ENCODE measurements around the gene PTGDS.

PTGDS gene

DNA sequence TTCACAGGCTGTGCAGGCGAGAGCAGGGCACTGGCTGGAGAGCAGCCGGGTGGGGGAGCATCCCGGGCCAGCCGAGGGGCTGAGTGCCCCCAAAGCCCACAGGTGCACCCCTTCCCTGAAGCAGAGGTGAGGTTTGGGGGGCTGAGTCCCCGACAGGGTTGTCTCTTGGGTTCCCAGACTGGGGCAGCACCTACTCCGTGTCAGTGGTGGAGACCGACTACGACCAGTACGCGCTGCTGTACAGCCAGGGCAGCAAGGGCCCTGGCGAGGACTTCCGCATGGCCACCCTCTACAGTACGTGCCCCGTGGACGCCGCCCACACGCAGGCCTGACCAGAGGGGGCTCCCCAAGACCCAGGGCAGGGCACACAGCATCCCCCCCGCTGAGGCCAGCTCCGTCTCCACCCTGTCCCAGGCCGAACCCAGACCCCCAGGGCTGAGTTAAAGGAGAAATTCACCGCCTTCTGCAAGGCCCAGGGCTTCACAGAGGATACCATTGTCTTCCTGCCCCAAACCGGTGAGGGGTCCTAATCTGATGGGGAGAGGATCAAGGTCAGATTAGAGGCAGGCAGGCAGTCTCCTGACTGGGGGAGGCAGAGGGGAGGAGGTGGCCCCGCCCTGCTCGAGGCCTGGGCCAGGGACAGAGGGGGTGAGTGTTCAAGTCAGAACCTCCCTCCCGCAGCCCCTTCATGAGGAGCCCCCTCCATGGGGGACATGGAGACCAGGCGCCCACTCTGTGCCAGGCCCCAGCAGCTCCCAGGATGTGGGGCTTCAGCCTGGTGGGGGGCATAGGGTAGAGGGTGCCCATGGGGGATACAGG, 2.7 kb downstream of the PTGDS start:
- no peak overlapping the region for H3K4me3 Mint-ChIP-seq
- peaks cover 0 to 4% of the 10 kb centered on the region in 2 donors for H3K36me3 Mint-ChIP-seq
- ATAC-seq (replicated peaks) (no peak), DNase-seq (no peak)
- H3K27ac Mint-ChIP-seq = peak overlapping the region; percentile 5
- H3K27me3 Mint-ChIP-seq = peaks cover 43 to 86% of the 10 kb centered on the region in 2 donors
- H3K9me3 Mint-ChIP-seq = no peaks in the 10 kb centered on the region
- peaks cover 0 to 7% of the 10 kb centered on the region in 2 donors for H3K4me1 Mint-ChIP-seq

DNA sequence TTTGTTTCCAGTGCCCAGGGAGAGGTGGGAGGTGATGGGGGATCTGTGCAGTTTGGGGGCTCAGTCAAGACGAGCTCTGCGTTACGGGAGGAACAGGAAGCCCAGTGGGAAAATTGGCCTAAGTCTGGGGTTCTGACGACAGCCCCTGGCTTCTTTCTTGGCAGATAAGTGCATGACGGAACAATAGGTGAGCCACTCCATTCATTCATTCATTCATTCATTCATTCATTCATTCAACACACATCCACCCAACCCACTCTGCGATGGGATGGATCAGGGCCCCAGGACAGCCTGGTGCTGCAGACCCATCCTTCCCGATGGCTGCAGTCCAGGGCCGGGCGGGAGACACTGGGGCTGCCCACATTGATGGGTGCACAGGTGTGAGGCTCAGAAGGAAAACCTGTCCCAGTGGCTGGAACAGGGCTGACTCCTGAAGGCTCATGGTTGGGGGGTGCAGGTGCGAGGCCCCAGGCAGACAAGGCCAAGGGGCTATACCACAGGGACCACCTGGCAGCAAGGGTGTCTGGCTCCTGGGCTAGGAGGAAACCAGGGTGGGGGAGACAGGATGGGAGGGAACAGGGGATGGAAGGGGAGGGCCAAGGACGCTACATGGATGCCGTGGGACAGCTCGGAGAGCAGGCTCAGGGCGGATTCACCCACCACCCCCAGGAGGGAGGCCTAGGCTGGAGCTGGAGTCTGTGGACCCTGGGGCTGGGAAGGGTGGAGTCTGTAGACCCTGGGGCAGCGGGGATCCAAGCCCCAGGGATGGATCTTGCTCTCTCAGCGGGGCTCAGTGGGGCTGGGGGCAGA, 3.6 kb downstream of the PTGDS start:
- peaks cover 0 to 7% of the 10 kb centered on the region in 2 donors for H3K4me1 Mint-ChIP-seq
- H3K4me3 Mint-ChIP-seq = no peak overlapping the region
- H3K27me3 Mint-ChIP-seq = peaks cover 41 to 82% of the 10 kb centered on the region in 2 donors
- ATAC-seq (replicated peaks) (no peak), DNase-seq (no peak)
- H3K9me3 Mint-ChIP-seq = no peaks in the 10 kb centered on the region
- H3K27ac Mint-ChIP-seq = no peak overlapping the region
- H3K36me3 Mint-ChIP-seq = peaks cover 0 to 4% of the 10 kb centered on the region in 2 donors

DNA sequence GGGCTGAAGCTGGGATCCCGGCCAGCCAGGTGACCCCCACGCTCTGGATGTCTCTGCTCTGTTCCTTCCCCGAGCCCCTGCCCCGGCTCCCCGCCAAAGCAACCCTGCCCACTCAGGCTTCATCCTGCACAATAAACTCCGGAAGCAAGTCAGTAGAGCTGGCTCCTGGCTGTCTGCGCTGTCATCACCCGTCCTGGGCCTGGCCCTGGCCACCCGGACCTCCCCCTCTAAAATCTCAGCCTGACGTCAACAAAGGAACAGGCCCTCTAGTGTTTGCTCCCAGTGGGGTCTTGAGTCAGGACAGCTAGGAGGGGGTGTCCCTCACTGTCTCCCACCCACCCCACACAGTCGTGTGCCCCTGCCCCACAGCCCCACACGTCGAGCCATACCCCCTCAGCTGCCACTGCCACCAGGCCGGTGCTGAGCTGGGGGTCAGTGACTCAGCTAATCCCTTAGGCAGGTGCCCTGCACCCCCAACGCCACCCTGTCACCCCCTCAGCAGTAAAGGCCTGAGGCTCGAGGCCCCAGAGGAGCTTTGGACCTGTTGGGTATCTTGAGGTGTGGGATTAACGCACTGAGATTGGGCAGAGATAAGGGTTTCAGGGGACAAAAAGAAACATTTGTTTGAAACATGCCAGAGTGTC, 4.4 kb downstream of the PTGDS start:
- peaks cover 38 to 80% of the 10 kb centered on the region in 2 donors for H3K27me3 Mint-ChIP-seq
- no peak overlapping the region for H3K27ac Mint-ChIP-seq
- ATAC-seq (replicated peaks) = no peak

DNA sequence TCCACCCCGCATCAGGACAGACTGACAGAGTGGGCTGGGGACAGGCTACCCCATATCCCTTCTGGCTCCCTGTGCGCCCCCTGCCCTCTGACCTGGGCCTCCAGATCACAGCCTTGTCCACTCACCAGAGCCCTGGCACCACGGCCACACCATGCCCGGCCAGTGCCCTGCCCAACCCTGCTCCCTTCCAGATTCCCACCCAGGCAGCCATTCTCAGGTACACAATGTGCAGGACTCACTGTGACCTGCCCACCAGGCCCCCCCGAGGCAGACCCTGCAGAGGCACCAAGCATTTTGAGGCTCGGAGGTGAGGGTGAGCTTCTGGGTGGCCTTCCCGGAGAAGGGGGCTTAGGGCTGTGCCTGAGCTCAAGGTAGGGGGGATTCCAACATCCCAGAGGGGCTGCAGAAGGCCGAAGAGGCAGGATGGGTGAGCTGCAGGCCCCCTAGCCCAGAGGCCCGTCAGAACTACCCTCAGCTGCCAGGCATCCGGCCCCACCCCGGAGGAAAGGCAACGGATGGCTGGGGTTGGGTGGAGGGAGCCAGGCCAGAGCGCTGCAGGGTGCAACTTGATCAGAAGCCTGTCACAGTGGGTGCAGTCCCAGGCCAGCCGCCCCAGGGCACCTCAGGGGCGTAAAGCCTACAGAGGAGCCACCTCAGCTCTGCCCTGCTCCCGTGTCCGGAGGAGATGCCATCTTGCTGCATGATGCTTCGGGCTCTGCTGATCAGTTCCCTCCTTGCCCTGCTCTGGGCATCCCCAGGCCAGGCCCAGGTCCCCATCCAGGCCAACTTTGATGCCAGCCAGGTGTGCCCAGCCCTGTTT, 5.1 kb downstream of the PTGDS start, which contains the start of gene LCNL1:
TSS of gene LCNL1 (plus strand) at position 762 of the 820 bp plus-strand sequence. CDS start 594 bp downstream, outside the sequence.
- DNase-seq (no peak), ATAC-seq (replicated peaks) (no peak)
- Mint-ChIP-seq H3K36me3 (peaks cover 0 to 4% of the 10 kb centered on the region in 2 donors), H3K4me1 (peaks cover 0 to 4% of the 10 kb centered on the region in 2 donors), H3K27me3 (peaks cover 37 to 80% of the 10 kb centered on the region in 2 donors), H3K27ac (no peak within 1 kb of the TSS), H3K4me3 (no peak within 1 kb of the TSS), H3K9me3 (no peaks in the 10 kb centered on the region)

More for the DNA sequence above, 4.4 kb downstream of the PTGDS start:
- Mint-ChIP-seq H3K36me3 (peaks cover 0 to 4% of the 10 kb centered on the region in 2 donors), H3K9me3 (no peaks in the 10 kb centered on the region), H3K4me3 (no peak overlapping the region), H3K4me1 (peaks cover 0 to 5% of the 10 kb centered on the region in 2 donors)
- DNase-seq = no peak

DNA sequence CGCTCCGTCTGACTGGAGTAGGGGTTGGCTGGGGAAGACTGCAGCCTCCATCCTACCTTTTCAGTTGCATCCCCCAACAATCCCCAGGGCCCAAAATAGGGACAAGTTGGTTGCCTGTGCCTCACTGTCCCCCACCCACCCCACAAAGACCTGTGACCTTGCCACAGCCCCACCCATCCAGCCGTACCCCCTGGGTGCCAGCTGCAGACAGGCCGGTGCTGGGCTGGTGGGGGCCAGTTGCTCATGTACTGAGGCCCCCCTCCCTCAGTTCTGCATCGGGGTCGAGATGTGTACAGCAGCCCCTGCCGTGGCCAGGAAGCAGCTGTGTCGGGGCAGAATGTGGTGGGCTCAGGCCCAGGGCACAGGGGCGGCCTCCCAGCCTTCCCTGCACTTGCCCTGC, 5.9 kb downstream of the PTGDS start:
- DNase-seq = no peak
- H3K4me1 Mint-ChIP-seq = peaks cover 0 to 4% of the 10 kb centered on the region in 2 donors
- H3K27me3 Mint-ChIP-seq = peaks cover 41 to 81% of the 10 kb centered on the region in 2 donors
- ATAC-seq (replicated peaks) = no peak
- peaks cover 0 to 4% of the 10 kb centered on the region in 2 donors for H3K36me3 Mint-ChIP-seq
- H3K9me3 Mint-ChIP-seq = no peaks in the 10 kb centered on the region
- no peak overlapping the region for H3K4me3 Mint-ChIP-seq
- H3K27ac Mint-ChIP-seq = no peak overlapping the region

DNA sequence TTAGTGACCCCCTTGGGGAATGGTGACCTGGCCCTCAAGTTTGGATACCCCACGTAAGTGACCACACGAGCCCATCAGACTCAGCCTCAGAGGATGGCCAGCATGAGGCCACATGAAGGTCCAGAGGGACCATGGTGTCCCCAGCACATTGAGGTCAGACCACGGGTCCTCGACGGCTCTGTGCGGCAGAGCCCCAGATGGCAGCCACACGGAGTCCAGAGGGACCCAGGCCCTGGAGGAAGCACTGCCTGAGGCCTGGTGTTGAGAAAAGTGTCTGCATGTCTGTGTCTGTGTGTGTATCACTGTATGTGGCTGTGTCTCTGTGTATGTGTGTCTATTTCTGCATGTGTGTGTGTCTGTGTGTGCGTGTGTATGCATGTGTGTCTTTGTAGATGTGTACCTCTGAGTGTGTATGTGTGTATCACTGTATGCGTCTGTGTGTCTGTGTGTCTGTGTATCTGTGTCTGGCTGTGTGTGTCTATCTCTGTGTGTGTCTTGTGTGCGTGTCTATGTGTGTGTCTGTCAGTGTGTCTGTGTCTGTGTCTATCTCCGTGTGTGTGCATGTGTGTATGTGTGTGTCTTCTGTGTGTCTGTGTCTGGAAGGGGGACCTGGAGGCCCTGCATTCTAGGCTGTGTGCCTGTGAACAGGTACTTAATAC, 6.5 kb downstream of the PTGDS start:
- Mint-ChIP-seq H3K36me3 (peaks cover 0 to 4% of the 10 kb centered on the region in 2 donors), H3K27ac (no peak overlapping the region), H3K9me3 (no peaks in the 10 kb centered on the region), H3K4me3 (no peak overlapping the region), H3K27me3 (peaks cover 41 to 85% of the 10 kb centered on the region in 2 donors), H3K4me1 (peaks cover 0 to 4% of the 10 kb centered on the region in 2 donors)
- ATAC-seq (replicated peaks) (no peak), DNase-seq (no peak)

DNA sequence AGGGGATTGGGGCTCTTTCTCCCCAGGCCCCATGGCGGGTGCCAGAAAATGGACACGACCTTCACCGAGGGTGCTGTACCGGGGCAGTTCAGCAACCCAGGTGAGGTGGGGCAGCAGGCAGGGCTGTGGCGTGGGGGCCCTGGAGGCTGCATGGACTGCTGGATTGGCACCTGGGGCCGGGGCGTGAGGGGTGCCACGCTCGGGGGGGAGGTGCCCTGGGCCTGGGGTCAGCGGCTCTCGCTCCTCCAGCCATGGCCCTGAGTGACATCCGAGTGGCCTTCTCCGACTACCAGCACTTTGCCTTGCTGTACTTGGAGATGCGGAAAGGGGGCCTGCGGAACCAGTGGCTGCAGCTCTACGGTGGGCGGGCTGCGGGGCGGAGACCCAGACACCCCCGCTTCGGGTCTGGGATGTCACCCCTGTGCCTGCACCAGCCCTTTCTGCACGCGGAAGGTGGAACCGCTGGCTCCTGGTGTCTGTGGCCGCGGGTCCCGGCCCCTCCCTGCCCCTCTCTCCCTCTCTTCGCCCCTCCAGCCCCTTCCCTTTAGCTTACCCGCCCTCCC, 7.2 kb downstream of the PTGDS start:
- Mint-ChIP-seq H3K27ac (no peak overlapping the region), H3K9me3 (no peaks in the 10 kb centered on the region), H3K36me3 (peaks cover 0 to 4% of the 10 kb centered on the region in 2 donors), H3K4me1 (peaks cover 0 to 4% of the 10 kb centered on the region in 2 donors), H3K27me3 (peaks cover 41 to 90% of the 10 kb centered on the region in 2 donors), H3K4me3 (no peak overlapping the region)
- no peak for DNase-seq
- ATAC-seq (replicated peaks) = no peak

DNA sequence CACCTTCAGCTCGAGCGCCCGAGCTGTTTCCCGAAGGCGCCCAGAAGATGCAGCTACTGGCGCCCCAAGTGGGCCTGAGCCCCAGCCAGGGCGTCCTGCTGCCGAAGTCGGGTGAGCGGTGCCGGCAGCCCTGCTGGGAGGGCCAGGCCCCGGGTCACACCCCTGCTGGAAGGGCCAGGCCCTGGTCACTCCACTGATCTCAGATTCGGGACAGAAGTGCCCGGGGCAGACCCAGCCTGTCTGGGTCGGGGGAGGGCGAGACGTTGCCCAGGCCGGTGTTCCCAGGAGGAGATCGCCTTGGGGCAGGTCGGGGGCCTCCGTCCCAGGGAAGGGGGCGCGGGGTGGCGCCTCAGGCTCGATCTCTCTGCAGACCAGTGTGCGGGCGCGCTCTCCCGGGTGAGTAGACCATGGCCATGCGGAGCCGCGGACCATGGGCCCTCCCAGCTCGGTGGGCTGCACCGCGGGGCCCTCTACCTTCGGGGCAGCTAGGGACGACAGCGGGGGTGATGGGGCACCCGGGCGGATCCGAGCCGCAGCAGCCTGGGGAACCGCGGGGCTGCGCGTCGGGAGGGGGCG, 7.8 kb downstream of the PTGDS start:
- ATAC-seq (replicated peaks) (peak in 1 of 2 donors; percentile 24), DNase-seq (no peak)
- peaks cover 4 to 6% of the 10 kb centered on the region in 2 donors for H3K4me1 Mint-ChIP-seq
- H3K36me3 Mint-ChIP-seq = peaks cover 0 to 4% of the 10 kb centered on the region in 2 donors
- no peak overlapping the region for H3K4me3 Mint-ChIP-seq
- no peaks in the 10 kb centered on the region for H3K9me3 Mint-ChIP-seq
- no peak overlapping the region for H3K27ac Mint-ChIP-seq
- H3K27me3 Mint-ChIP-seq = peaks cover 46 to 90% of the 10 kb centered on the region in 2 donors

DNA sequence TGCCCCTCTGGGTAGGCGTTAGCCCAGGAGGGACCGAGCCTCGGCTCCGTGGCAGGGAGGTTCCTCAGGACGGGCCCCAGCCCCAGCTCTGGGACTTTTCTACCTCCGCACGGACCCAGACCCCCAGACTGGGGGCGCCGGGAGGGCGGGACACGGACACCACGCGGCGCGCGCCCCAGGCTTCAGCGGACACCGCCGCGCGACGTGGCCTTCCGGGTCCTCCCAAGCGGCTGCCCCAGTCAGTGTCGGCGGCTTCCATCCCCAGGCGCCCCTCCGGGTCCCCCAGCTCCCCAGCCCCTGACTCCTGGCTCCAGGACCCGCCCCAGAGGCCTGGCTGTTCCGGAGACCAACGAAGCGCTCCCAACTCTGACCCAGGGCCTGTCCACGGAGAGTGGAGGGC, 8.5 kb downstream of the PTGDS start:
- H3K9me3 Mint-ChIP-seq = no peaks in the 10 kb centered on the region
- H3K36me3 Mint-ChIP-seq = peaks cover 0 to 4% of the 10 kb centered on the region in 2 donors
- DNase-seq (no peak), ATAC-seq (replicated peaks) (no peak)
- H3K4me1 Mint-ChIP-seq = peaks cover 4 to 6% of the 10 kb centered on the region in 2 donors
- H3K27me3 Mint-ChIP-seq = peaks cover 43 to 90% of the 10 kb centered on the region in 2 donors
- H3K4me3 Mint-ChIP-seq = no peak overlapping the region
- no peak overlapping the region for H3K27ac Mint-ChIP-seq

DNA sequence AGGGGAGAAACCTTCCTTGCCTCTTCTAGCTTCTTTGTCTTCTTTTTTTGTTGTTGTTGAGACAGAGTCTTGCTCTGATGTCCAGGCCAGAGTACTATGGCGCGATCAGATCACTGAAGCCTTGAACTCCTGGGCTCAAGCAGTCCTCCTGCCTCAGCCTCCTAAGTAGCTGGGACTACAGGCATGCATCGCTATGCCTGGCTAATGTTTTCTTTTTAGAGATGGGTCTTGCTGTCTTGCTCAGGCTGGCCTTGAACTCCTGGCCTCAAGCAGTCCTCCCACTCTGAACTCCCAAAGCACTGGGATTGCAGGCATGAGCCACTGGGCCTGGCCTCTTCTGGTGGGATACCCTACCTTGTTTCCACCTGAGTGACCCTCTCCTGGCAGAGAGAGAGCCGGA, 11.6 kb downstream of the PTGDS start:
- Mint-ChIP-seq H3K27me3 (peaks cover 26 to 61% of the 10 kb centered on the region in 2 donors), H3K36me3 (peaks cover 7 to 12% of the 10 kb centered on the region in 2 donors), H3K4me3 (no peak overlapping the region), H3K4me1 (peaks cover 8 to 27% of the 10 kb centered on the region in 2 donors), H3K27ac (no peak overlapping the region), H3K9me3 (no peaks in the 10 kb centered on the region)
- no peak for DNase-seq
- no peak for ATAC-seq (replicated peaks)

DNA sequence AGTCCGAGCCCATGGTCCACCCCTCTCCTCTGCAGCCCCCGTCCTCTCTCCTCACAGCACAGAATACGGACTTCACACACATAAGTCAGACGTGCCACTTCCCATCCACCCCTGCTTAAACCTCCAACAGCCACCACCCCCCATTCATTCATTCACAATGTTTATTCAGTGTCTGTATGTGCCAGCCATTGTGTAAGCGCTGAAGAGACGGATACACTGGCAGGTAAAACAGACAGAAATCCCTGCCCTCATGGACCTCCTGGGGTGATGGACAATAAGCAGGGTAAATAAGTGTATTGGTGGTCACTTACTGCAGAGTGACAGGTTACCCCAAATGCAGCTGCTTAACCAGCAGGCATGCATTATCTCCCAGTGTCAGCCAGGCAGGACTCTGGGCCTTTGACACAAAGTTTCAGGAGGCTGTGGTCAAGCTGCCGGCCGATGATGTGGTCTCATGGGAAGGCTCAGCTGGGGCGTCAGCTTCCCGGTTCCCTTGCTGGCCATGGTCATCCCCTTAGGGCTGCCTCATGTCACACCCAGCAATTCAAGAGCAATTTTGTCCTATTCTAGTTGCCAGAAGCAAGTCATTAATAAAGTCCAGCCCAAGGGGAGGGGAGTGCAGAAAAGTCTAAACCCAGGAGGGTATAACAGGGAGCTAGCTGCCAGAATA, 13.1 kb downstream of the PTGDS start:
- H3K4me3 Mint-ChIP-seq = peak overlapping the region; percentile 8 to 38
- ATAC-seq (replicated peaks) (no peak), DNase-seq (no peak)
- no peaks in the 10 kb centered on the region for H3K9me3 Mint-ChIP-seq
- H3K27me3 Mint-ChIP-seq = peaks cover 22 to 46% of the 10 kb centered on the region in 2 donors
- H3K4me1 Mint-ChIP-seq = peaks cover 7 to 30% of the 10 kb centered on the region in 2 donors
- H3K36me3 Mint-ChIP-seq = peaks cover 12 to 15% of the 10 kb centered on the region in 2 donors
- H3K27ac Mint-ChIP-seq = peak overlapping the region; percentile 5
